Adrenal gland (tissue), 12 donors: ENCODE data around the gene CDHR2. TPM values are rescaled to one million over a fixed set of nuclear protein-coding genes. Genes with fewer than 3 reads are reported as not detected.

Experiments
- DNase-seq, 7 donors: peaks; one replicate each; pipeline ENCODE4 v3.0.0-alpha.2; 2019 to 2020
- H3K27ac ChIP-seq, 5 donors: fragments of 200-600 bp; sonication (generic) in 4 of 5; 1 replicate in 3 of 5; 2 replicates in 2 of 5; pipeline versions ENCODE4 v1.5.1 to v1.8.0; 2016 to 2020; ENCODE audit warnings: mild to moderate bottlenecking in 1 of 5
- H3K27me3 ChIP-seq: fragments of 200-600 bp; 2 replicates; pipeline ENCODE4 v1.8.0; 2021
- H3K36me3 ChIP-seq, 2 donors: fragments of 200-600 bp; replicated peaks in 1 of 2; 1 replicate in 1 of 2; 2 replicates in 1 of 2; pipeline versions ENCODE4 v1.5.1 to v1.8.0; 2018 to 2022
- H3K4me1 ChIP-seq, 2 donors: fragments of 200-600 bp; replicated peaks in 1 of 2; 1 replicate in 1 of 2; 2 replicates in 1 of 2; pipeline versions ENCODE4 v1.5.1 to v1.8.0; 2018 to 2021
- H3K4me3 ChIP-seq, 4 donors: fragments of 200-600 bp; sonication (generic) in 3 of 4; one replicate each; pipeline ENCODE4 v1.5.1; 2016 to 2018
- H3K9me3 ChIP-seq, 3 donors: fragments of 200-600 bp; sonication (generic) in 1 of 3; replicated peaks in 1 of 3; 1 replicate in 2 of 3; 2 replicates in 1 of 3; pipeline versions ENCODE4 v1.5.1 to v1.8.0; 2016 to 2021
- POLR2A ChIP-seq, 2 donors: fragments of 450-650 bp; IDR thresholded peaks; one replicate each; pipeline ENCODE4 v1.6.1; 2017; ENCODE audit warnings: antibody characterized with exemption in 2 of 2, mild to moderate bottlenecking in 2 of 2, moderate library complexity in 1 of 2
- WGBS, 4 donors: extraction: QIAGEN DNeasy Blood & Tissue Kit in 2 of 4; methylation state at CpG; one replicate each; pipeline versions ENCODE4 v1.1.5 to v1.1.7; 2013 to 2017; 5-methylcytosine and 5-hydroxymethylcytosine counted together
- intact Hi-C, 2 donors: fragments of 100-400 bp; cut with DNase I; formaldehyde crosslinking; loops; one replicate each; pipeline versions ENCODE4 v1.14.1 to v1.15.0; 2022 to 2023
- polyA plus RNA-seq, 3 donors: library from polyadenylated mRNA; stranded (reverse); fragments of 200-250 nt in 2 of 3; fragments of 350-450 nt in 1 of 3; fragmentation: Illumina TruSeq in 1 of 3; extraction: RNeasy Lipid Tissue Mini Kit (QIAGEN cat#74804) in 1 of 3; gene quantifications; one replicate each; pipeline ENCODE4 v1.2.3, GENCODE V29; 2013 to 2014
- total RNA-seq, 9 donors: library from RNA; depleted of rRNA in 4 of 9; stranded (reverse); fragments of >200 nt in 4 of 9; fragments of 120-200 nt in 1 of 9; fragmentation: NEBNext Ultra II Directional in 1 of 9; extraction: Animal tissue kit (Norgen Biotek cat#: 25700) in 1 of 9; gene quantifications; one replicate each; pipeline versions ENCODE4 v1.1.0 to v1.2.4, GENCODE V29; 2013 to 2023
- TF ChIP-seq, protein P1 (sequence below), 6 experiments: fragments of 450-650 bp in 4 of 6; fragments of 200-600 bp in 2 of 6; sonication (generic) in 1 of 6; IDR thresholded peaks; 1 replicate in 5 of 6; 2 replicates in 1 of 6; pipeline versions ENCODE4 v1.5.1 to v1.8.0; 2016 to 2021; ENCODE audit warnings: antibody characterized with exemption in 6 of 6, mild to moderate bottlenecking in 2 of 6, moderate library complexity in 1 of 6
- donor health status: healthy with polysubstance abuse.
- donor health status: Bipolar disorder and iron deficiency.
- donor health status: DM: yes; HTN: yes; CAD: no.
- donor health status: DM: no; HTN: no; CAD: no.
- donor health status: DM: no; HTN: no; CAD: no.
- donor health status: DM: yes; HTN: yes; CAD: no.

The CDHR2 gene
- total and polyA plus RNA-seq, 12 donors, result under 0.01 to 0.55 (median 0.15) TPM; not detected in 2

DNA sequence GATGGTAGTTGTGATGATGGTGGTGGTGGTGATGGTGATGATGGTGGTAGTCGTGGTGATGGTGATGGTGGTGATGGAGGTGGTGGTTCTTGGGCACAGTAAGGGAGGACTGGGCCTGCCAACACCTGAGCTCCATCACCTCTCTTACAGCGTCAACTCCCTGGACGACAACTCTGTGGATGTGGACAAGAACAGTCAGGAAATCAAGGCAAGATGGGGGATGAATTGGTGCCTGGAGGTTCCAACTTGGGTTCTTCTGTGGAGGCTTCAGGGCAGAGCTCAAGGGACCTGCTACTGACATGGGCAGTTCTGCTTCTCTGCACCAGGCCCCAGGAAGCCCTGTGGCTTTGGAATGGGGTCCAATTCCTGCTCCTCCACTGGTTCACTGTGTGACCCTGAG, 43.4 kb downstream of the CDHR2 start:
- H3K4me3 ChIP-seq, result no peak overlapping the region
- intact Hi-C loops, result no loop called here
- no peaks in the 10 kb centered on the region for H3K27me3 ChIP-seq
- TF ChIP-seq, protein P1, sequence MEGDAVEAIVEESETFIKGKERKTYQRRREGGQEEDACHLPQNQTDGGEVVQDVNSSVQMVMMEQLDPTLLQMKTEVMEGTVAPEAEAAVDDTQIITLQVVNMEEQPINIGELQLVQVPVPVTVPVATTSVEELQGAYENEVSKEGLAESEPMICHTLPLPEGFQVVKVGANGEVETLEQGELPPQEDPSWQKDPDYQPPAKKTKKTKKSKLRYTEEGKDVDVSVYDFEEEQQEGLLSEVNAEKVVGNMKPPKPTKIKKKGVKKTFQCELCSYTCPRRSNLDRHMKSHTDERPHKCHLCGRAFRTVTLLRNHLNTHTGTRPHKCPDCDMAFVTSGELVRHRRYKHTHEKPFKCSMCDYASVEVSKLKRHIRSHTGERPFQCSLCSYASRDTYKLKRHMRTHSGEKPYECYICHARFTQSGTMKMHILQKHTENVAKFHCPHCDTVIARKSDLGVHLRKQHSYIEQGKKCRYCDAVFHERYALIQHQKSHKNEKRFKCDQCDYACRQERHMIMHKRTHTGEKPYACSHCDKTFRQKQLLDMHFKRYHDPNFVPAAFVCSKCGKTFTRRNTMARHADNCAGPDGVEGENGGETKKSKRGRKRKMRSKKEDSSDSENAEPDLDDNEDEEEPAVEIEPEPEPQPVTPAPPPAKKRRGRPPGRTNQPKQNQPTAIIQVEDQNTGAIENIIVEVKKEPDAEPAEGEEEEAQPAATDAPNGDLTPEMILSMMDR (IDR thresholded peaks at IDR 0.05), result no peak
- no peak for TF ChIP-seq POLR2A (IDR thresholded peaks at IDR 0.05)
- DNase-seq, result no peak
- 83 to 96% (median 89%) methylated on average over 3 of the region's 3 CpGs for WGBS, 4 donors
- H3K9me3 ChIP-seq, result no peaks in the 10 kb centered on the region
- no peaks in the 10 kb centered on the region for H3K36me3 ChIP-seq
- H3K4me1 ChIP-seq, result no peaks in the 10 kb centered on the region
- H3K27ac ChIP-seq, result no peak overlapping the region

DNA sequence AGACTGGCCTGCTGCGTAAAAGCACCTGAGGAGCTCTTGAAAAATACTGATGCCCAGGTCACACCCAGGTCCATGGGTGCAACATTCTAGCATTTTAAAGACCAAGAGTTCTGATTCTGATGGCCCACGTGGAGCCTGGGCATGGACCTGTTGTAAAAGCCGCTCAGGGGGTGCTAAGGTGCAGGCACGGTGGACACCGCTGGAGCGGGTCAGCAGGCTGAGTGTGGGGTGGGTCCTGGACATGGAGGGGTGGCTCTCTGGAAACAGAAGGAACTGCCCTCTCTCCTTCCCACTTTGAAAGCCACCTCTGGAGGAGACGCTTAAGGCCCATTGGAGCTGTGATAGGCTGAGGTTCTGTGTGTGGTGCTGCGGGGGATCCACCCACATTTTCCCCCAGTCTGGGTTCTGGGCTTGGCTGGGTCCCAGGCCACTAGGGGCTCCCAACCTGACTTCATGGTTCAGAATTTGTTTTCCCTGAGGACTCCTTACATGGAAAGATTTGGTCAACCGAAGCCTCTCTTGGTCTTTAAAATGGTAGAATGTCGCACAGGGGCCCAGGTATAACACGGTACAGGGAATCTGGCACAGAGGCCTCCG, 44.2 kb downstream of the CDHR2 start:
- Histone ChIP-seq H3K36me3 (no peaks in the 10 kb centered on the region), H3K27me3 (peaks cover 5% of the 10 kb centered on the region), H3K9me3 (no peaks in the 10 kb centered on the region), H3K4me3 (no peak overlapping the region), H3K4me1 (no peaks in the 10 kb centered on the region), H3K27ac (no peak overlapping the region)
- intact Hi-C loops, result no loop called here
- DNase-seq, result no peak
- TF ChIP-seq POLR2A (IDR thresholded peaks at IDR 0.05), result no peak
- WGBS, 4 donors, result 91 to 98% (median 95%) methylated on average over 10 to 12 of the region's 12 CpGs

DNA sequence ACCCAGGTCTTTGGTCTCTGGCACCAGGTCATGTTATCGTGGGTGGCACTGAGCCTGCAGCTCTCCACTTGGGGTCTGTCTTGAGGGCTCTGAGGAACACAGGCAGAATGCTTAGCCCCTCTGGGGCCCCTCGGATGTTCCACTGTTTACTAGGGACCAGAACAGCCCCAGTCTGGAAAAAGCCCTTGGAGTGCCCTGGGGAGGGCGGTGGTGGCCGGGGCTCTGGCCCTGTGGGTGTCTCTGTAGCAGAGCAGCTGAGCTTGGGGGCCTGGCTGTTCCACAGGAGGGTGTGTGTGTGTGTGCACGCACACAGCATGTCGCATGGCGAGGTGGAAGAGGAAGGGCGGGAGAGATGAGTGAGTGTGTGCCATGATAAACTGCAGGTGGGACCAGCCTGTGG, 45.4 kb downstream of the CDHR2 start:
- 87 to 89% (median 89%) methylated on average over 8 of the region's 8 CpGs for WGBS, 4 donors
- no peaks in the 10 kb centered on the region for H3K36me3 ChIP-seq
- no peak for TF ChIP-seq POLR2A (IDR thresholded peaks at IDR 0.05)
- TF ChIP-seq, protein P1 (IDR thresholded peaks at IDR 0.05), result no peak

DNA sequence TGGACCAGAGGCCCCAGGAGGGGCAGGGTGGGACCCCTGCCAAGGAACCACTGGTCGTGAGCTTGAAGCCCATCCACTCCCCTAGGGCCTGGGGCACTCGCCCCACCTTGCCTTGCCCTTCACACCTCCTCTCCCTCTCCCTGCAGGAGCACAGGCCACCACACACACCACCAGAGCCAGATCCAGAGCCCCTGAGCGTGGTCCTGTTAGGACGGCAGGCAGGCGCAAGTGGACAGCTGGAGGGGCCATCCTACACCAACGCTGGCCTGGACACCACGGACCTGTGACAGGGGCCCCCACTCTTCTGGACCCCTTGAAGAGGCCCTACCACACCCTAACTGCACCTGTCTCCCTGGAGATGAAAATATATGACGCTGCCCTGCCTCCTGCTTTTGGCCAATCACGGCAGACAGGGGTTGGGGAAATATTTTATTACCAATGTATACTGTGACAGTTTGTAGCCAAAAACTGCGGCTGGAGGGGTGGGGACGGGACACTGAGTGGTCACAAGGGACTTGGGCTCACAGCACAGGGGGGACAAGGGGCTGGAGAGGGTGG, 46.3 kb downstream of the CDHR2 start:
- Histone ChIP-seq H3K4me1 (no peaks in the 10 kb centered on the region), H3K36me3 (no peaks in the 10 kb centered on the region), H3K27ac (no peak overlapping the region), H3K27me3 (peaks cover 5% of the 10 kb centered on the region), H3K9me3 (no peaks in the 10 kb centered on the region), H3K4me3 (no peak overlapping the region)
- 74 to 86% (median 82%) methylated on average over 4 to 11 of the region's 11 CpGs for WGBS, 4 donors
- intact Hi-C loops, result no loop called here
- TF ChIP-seq, protein P1 (IDR thresholded peaks at IDR 0.05), result no peak
- TF ChIP-seq POLR2A (IDR thresholded peaks at IDR 0.05), result no peak
- DNase-seq, result no peak

More for the DNA sequence above, 45.4 kb downstream of the CDHR2 start:
- H3K27me3 ChIP-seq, result peaks cover 5% of the 10 kb centered on the region
- H3K27ac ChIP-seq, result no peak overlapping the region
- intact Hi-C loops, result no loop called here
- no peaks in the 10 kb centered on the region for H3K4me1 ChIP-seq
- no peak for DNase-seq
- H3K9me3 ChIP-seq, result no peaks in the 10 kb centered on the region
- H3K4me3 ChIP-seq, result no peak overlapping the region
